ENCODE data around the gene ASPSCR1. TPM values are rescaled to one million over a fixed set of nuclear protein-coding genes. Genes with fewer than 3 reads are reported as not detected.
"Not testable (repeated sequence)": the region's sequence is repeated elsewhere in the genome, so short reads cannot be mapped to it uniquely, and the experiment has no call there.

The ASPSCR1 gene
- total and polyA plus RNA-seq, 9 donors: 22.5 to 35.9 (median 27.5) TPM

DNA sequence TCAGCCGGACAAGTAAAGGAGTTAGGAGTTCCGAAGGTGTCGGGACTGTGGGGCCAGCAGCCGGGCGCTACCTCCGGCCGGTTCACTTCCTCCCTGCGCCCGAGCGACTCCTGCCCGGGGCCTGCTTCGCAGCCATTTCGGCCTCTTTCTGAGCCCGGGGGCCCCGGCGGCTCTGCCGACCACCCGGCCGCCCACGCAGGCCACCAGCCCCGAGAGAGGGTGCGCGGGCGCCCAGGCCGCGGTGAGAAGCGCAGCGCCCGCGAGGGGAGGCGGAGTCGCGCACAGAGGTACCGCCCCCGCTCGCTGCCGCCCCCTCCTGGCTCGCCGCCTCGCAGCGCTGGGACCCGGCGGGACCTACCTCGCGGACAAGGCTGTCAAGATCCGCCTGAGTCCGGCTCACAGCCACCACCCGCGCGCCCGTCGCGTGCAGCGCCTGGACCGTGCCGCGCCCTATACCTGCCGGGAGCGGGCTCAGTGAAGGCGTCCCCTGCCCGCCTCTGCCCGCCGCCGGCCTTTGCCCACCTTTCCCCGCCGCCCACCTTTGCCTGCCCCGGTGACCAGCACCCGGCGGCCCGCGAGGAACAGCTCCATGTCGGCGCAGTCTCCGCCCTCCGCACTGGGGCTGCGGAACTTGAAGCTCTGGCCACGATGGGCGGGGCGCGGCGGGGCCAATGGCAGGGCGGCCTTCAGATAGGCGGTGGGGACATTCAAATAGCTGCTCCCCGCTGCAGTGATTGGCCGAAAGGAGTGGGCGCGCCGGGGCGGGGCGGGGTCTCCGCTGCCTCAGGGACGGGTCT is 59.9 kb downstream of the ASPSCR1 start, which contains the start of gene DCXR:
Gene DCXR, minus strand, starts transcription at position 606 of the 797 bp plus-strand sequence. Its CDS starts 15 bp downstream, at position 591.
- peak; percentile 99 for DNase-seq
- H3K27ac ChIP-seq (ENCODE audit: low read length): peak within 1 kb of the TSS; percentile 96
- peak within 1 kb of the TSS; percentile 72 for H3K4me3 ChIP-seq (ENCODE audit: low read length)
- H3K36me3 ChIP-seq (ENCODE audit: control insufficient read depth, insufficient read depth, low read length): peaks cover 8% of the 10 kb centered on the region
- WGBS (ENCODE audit: insufficient coverage): under 1% methylated on average over 91 of the region's 92 CpGs
- H3K9me3 ChIP-seq (replicated peaks; ENCODE audit: control insufficient read depth, low read depth, low read length): no peaks in the 10 kb centered on the region
- peaks cover 8% of the 10 kb centered on the region for H3K27me3 ChIP-seq (ENCODE audit: control insufficient read depth, insufficient read depth, low read length)
- H3K4me1 ChIP-seq (ENCODE audit: control insufficient read depth, insufficient read depth, low read length): peaks cover 20% of the 10 kb centered on the region

DNA sequence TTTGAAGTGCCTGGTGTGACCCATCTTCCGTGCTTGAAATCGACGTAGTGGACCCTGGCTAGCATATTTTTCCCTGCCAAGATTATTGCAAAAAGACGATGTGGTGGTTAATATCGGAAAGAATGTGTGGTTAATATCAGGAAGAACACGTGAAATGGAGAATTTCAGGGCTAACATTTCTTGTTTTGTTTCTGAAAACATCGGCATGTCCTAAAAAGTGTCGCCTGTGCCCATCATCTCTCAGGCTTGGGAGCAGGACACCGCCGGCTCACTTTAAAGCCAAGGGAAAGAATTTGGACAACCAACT is 60.4 kb downstream of the ASPSCR1 start:
- no peak for DNase-seq
- peak overlapping the region; percentile 25 for H3K27ac ChIP-seq (ENCODE audit: low read length)
- peak overlapping the region; percentile 45 for H3K4me3 ChIP-seq (ENCODE audit: low read length)
- peaks cover 2% of the 10 kb centered on the region for H3K27me3 ChIP-seq (ENCODE audit: control insufficient read depth, insufficient read depth, low read length)
- H3K36me3 ChIP-seq (ENCODE audit: control insufficient read depth, insufficient read depth, low read length): peaks cover 8% of the 10 kb centered on the region
- 8% methylated on average over 10 of the region's 10 CpGs for WGBS (ENCODE audit: insufficient coverage)
- no peaks in the 10 kb centered on the region for H3K9me3 ChIP-seq (replicated peaks; ENCODE audit: control insufficient read depth, low read depth, low read length)
- H3K4me1 ChIP-seq (ENCODE audit: control insufficient read depth, insufficient read depth, low read length): peaks cover 16% of the 10 kb centered on the region

DNA sequence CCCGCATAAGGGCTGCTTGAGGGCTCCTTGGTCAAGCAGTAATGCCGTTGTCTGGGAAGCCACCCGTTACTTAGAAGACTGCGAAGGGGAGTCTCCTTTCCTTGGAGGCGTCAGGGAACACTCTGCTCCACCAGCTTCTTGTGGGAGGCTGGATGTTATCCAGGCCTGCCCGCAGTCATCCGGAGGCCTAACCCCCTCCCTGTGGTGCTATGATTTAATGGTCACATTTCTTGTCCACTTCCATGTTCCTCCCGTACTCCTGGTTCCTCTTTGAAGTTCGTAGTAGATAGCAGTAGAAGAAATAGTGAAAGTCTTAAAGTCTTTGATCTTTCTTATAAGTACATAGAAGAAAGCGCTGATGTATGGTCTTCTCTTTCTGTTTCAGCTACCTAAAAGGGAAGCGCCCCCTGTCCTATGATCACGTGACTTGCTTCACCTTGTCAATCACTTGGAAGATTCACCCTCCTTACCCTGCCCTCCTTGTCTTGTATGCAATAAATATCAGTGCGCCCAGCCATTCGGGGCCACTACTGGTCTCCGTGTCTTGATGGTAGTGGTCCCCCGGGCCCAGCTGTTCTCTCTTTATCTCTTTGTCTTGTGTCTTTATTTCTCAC is 61.5 kb downstream of the ASPSCR1 start:
- 90% methylated on average over 7 of the region's 16 CpGs for WGBS (ENCODE audit: insufficient coverage)
- H3K36me3 ChIP-seq (ENCODE audit: control insufficient read depth, insufficient read depth, low read length); DNase-seq; H3K27ac ChIP-seq (ENCODE audit: low read length); H3K27me3 ChIP-seq (ENCODE audit: control insufficient read depth, insufficient read depth, low read length); H3K9me3 ChIP-seq (replicated peaks; ENCODE audit: control insufficient read depth, low read depth, low read length); H3K4me3 ChIP-seq (ENCODE audit: low read length): not testable (repeated sequence)
- peaks cover 16% of the 10 kb centered on the region for H3K4me1 ChIP-seq (ENCODE audit: control insufficient read depth, insufficient read depth, low read length)

DNA sequence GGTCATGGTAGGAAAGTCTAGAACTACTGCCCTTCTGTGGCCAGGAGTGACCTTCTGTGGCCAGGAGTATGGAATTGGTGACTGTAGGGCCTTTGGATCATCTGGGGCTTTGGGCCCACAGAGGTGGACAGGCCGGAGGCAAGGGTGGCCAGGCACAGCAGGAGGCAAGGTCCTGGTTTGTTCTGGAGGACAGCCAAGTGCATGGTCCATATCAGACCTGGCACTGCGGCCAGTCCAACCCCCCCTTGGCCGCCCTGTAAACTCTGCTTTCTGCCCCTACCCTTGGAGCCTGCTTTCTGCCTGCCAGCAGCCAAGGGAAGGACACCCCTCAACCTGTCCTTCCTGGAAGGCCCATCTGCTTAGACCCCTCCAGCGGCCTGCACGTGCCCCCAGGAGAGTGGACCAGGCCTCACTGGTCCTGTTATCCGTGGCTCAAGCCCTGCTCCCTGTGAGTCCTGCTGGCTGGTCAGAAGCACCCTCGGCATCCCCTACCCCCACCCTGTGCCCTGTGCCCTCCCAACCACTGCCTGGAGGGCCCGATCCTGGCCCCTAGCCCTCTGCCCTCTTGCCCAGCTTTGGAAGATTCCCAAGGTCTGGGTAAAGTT is 62.4 kb downstream of the ASPSCR1 start:
- DNase-seq: no peak
- peaks cover 16% of the 10 kb centered on the region for H3K4me1 ChIP-seq (ENCODE audit: control insufficient read depth, insufficient read depth, low read length)
- no peaks in the 10 kb centered on the region for H3K27me3 ChIP-seq (ENCODE audit: control insufficient read depth, insufficient read depth, low read length)
- 91% methylated on average over 6 of the region's 8 CpGs for WGBS (ENCODE audit: insufficient coverage)
- no peaks in the 10 kb centered on the region for H3K9me3 ChIP-seq (replicated peaks; ENCODE audit: control insufficient read depth, low read depth, low read length)
- H3K36me3 ChIP-seq (ENCODE audit: control insufficient read depth, insufficient read depth, low read length): peaks cover 5% of the 10 kb centered on the region
- H3K4me3 ChIP-seq (ENCODE audit: low read length): no peak overlapping the region
- H3K27ac ChIP-seq (ENCODE audit: low read length): no peak overlapping the region

DNA sequence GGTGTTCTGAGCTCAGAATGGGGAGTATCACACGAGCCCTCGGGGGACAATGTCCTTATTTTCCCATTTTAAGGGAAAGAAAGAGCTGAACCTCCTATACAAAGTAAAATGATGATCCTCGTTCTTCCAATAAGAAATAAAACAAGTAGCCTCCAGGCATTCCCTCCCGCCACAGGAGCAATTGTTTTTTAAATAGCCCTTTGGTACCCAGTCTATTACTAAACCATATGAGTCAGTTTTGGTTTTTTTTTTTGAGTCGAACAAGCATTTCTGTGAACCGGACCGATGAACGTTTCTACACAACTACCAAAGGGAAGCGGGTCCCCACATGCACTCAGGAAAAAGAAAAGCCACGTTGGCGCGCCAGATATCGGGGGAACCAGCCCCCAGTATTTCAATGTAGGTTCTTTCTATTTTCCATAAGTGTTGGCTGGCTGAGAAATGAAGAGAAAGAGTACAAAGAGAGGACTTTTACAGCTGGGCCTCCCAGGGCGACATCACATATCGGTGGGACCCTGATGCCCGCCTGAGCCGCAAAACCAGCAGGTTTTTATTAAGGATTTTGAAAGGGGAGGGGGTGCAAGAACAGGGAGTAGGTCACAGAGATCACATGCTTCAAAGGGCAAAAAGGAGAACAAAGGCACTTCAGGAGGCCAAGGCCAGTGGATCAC is 63.9 kb downstream of the ASPSCR1 start:
- 56% methylated on average over 6 of the region's 17 CpGs for WGBS (ENCODE audit: insufficient coverage)
- peaks cover 2% of the 10 kb centered on the region for H3K36me3 ChIP-seq (ENCODE audit: control insufficient read depth, insufficient read depth, low read length)
- no peak overlapping the region for H3K4me3 ChIP-seq (ENCODE audit: low read length)
- peaks cover 13% of the 10 kb centered on the region for H3K4me1 ChIP-seq (ENCODE audit: control insufficient read depth, insufficient read depth, low read length)
- H3K9me3 ChIP-seq (replicated peaks; ENCODE audit: control insufficient read depth, low read depth, low read length): no peaks in the 10 kb centered on the region
- DNase-seq: no peak
- no peaks in the 10 kb centered on the region for H3K27me3 ChIP-seq (ENCODE audit: control insufficient read depth, insufficient read depth, low read length)
- no peak overlapping the region for H3K27ac ChIP-seq (ENCODE audit: low read length)

DNA sequence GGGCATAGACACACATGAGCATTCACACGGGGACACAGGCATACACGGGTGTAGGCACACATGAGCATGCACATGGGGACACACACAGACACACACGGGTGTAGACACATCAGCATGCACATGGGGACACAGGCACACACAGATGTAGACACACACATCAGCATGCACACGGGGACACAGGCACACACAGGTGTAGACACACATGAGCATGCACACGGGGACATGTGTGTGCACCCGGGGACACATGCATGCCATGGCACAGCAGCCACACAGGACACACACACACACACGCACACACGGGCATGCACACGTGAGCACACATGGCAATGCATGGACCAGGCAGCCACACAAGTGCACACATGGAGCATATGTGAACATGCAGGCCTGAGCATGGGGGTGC is 65.2 kb downstream of the ASPSCR1 start:
- Histone ChIP-seq H3K4me3 (ENCODE audit: low read length) (no peak overlapping the region), H3K27ac (ENCODE audit: low read length) (no peak overlapping the region), H3K9me3 (replicated peaks; ENCODE audit: control insufficient read depth, low read depth, low read length) (no peaks in the 10 kb centered on the region), H3K4me1 (ENCODE audit: control insufficient read depth, insufficient read depth, low read length) (peaks cover 5% of the 10 kb centered on the region), H3K36me3 (ENCODE audit: control insufficient read depth, insufficient read depth, low read length) (peaks cover 13% of the 10 kb centered on the region), H3K27me3 (ENCODE audit: control insufficient read depth, insufficient read depth, low read length) (no peaks in the 10 kb centered on the region)
- 79% methylated on average over 7 of the region's 9 CpGs for WGBS (ENCODE audit: insufficient coverage)
- DNase-seq: no peak

DNA sequence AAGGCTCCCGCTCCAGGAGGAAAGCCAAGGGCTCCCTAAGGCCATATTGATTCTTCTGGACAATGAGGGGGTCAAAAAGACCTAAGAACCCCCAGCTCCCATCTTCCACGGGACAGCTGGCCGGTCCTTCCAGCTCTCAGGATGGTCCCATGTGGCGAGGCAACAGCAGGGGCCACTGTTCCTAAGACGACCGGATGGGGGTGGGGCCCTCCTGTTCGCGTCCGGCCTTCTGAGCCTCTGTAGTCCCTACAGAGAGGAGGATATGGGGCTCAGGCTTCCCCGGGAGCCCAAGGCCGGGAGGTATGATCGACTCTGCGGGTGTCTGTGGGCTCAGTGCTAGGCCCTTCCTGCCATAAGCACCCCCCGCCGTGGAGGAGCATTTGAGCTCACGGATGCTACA is 66.1 kb downstream of the ASPSCR1 start:
- Histone ChIP-seq H3K36me3 (ENCODE audit: control insufficient read depth, insufficient read depth, low read length) (peaks cover 21% of the 10 kb centered on the region), H3K27ac (ENCODE audit: low read length) (no peak overlapping the region), H3K9me3 (replicated peaks; ENCODE audit: control insufficient read depth, low read depth, low read length) (no peaks in the 10 kb centered on the region), H3K27me3 (ENCODE audit: control insufficient read depth, insufficient read depth, low read length) (no peaks in the 10 kb centered on the region), H3K4me3 (ENCODE audit: low read length) (no peak overlapping the region), H3K4me1 (ENCODE audit: control insufficient read depth, insufficient read depth, low read length) (no peaks in the 10 kb centered on the region)
- 48% methylated on average over 13 of the region's 16 CpGs for WGBS (ENCODE audit: insufficient coverage)
- DNase-seq: no peak

DNA sequence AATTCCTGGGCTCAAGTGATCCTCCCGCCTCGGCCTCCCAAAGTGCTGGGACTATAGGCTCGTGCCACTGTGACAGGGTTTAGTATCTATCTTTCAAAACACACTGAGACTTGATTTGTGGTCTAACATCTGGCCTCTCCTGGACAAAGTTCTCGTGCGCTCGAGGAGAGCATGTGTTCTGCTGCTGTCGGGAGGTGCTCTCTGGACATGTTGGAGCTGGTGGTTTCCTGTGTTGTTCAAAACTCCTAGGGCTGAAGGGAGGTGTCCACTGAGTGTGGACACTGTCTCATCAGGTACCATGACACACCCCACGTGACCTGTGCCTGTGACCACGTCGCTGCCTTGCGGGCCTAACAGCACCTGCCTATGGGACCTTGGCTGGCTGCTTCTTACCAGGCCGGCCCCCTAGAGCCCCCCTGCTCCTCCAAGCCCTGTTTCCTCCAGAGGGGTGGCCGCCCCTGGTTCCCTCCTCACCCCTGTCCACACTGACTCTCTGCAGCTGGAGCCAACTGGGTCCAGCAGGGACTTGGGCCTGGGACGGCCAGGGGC is 68.6 kb downstream of the ASPSCR1 start:
- 74% methylated on average over 7 of the region's 14 CpGs for WGBS (ENCODE audit: insufficient coverage)
- Histone ChIP-seq H3K27me3 (ENCODE audit: control insufficient read depth, insufficient read depth, low read length) (no peaks in the 10 kb centered on the region), H3K36me3 (ENCODE audit: control insufficient read depth, insufficient read depth, low read length) (peaks cover 43% of the 10 kb centered on the region)

DNA sequence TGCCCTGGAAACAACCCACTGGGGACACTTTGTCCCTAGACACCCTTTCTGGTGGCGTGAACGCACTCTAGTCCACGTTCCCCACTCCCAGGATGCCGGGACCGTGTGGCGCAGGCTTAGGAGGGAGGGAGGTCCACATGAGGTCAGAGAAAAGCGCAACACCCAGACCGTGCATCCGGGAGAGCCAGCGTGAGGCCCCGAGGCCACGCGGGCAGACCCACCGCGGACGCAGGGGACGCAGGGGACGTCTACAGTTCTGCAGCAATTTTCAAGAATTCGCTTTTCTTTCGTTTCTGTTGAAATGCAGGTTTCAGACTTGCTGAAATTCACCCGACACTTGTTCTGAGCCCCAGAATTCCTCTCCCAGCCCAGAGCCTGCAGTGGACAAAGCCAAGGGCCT is 69.5 kb downstream of the ASPSCR1 start:
- no peak for DNase-seq
- Histone ChIP-seq H3K27ac (ENCODE audit: low read length) (no peak overlapping the region), H3K4me3 (ENCODE audit: low read length) (no peak overlapping the region), H3K4me1 (ENCODE audit: control insufficient read depth, insufficient read depth, low read length) (peaks cover 11% of the 10 kb centered on the region), H3K36me3 (ENCODE audit: control insufficient read depth, insufficient read depth, low read length) (peaks cover 43% of the 10 kb centered on the region), H3K9me3 (replicated peaks; ENCODE audit: control insufficient read depth, low read depth, low read length) (no peaks in the 10 kb centered on the region), H3K27me3 (ENCODE audit: control insufficient read depth, insufficient read depth, low read length) (no peaks in the 10 kb centered on the region)
- 84% methylated on average over 21 of the region's 21 CpGs for WGBS (ENCODE audit: insufficient coverage)

More for the DNA sequence above, 68.6 kb downstream of the ASPSCR1 start:
- Histone ChIP-seq H3K4me1 (ENCODE audit: control insufficient read depth, insufficient read depth, low read length) (peaks cover 10% of the 10 kb centered on the region), H3K9me3 (replicated peaks; ENCODE audit: control insufficient read depth, low read depth, low read length) (no peaks in the 10 kb centered on the region), H3K4me3 (ENCODE audit: low read length) (no peak overlapping the region), H3K27ac (ENCODE audit: low read length) (no peak overlapping the region)
- DNase-seq: no peak

DNA sequence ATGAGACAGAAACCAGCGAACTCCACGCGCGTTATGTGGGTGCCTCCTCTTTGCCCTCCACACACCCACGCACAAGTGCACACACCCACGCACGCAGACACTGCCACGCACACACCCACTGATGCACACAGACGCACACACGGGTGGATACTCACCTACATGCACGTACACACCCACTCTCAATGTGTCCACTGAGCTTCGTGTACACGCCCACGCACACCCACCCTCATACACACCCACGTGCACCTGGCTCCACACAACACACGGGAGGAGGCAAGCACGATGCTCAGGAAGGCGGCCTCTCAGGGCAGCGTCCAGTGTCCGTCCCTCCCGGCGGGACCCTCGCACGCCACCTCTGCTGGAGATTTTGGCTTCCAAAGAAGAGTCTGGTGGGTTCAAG is 70.0 kb downstream of the ASPSCR1 start:
- H3K27me3 ChIP-seq (ENCODE audit: control insufficient read depth, insufficient read depth, low read length): no peaks in the 10 kb centered on the region
- H3K4me3 ChIP-seq (ENCODE audit: low read length): no peak overlapping the region
- H3K4me1 ChIP-seq (ENCODE audit: control insufficient read depth, insufficient read depth, low read length): peaks cover 14% of the 10 kb centered on the region
- WGBS (ENCODE audit: insufficient coverage): 85% methylated on average over 24 of the region's 24 CpGs
- H3K27ac ChIP-seq (ENCODE audit: low read length): no peak overlapping the region
- no peak for DNase-seq
- H3K9me3 ChIP-seq (replicated peaks; ENCODE audit: control insufficient read depth, low read depth, low read length): no peaks in the 10 kb centered on the region
- peaks cover 43% of the 10 kb centered on the region for H3K36me3 ChIP-seq (ENCODE audit: control insufficient read depth, insufficient read depth, low read length)

Measured in muscle of leg (tissue), 11 donors.